Kidney tubule cell (primary cell): ENCODE measurements around the gene NUB1.

ENCODE experiments used
- DNase-seq: peaks from one replicate; pipeline ENCODE4 v3.0.0-alpha.2; 2018; ENCODE audit warnings: low spot score

The NUB1 gene

DNA sequence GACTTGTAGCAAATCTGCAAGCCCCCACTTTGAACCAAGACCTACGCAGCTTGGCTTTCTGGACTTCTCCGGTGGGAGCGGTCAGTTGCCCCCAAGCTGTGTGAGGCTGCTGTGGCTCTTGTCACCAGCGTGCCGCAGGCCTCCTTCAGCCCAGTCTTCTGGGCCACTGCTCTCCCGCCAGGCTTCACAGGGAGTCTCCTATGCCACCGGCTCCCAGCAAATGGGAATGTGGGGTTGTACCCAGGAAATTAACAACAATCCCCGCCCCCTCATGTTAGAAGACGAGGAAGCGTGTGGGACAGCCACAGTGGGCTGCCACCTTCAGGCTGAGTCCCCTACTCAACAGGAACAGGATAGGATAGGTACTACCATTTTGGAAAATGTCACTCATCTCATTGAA, 64.0 kb downstream of the NUB1 start:
- DNase-seq, result no peak

DNA sequence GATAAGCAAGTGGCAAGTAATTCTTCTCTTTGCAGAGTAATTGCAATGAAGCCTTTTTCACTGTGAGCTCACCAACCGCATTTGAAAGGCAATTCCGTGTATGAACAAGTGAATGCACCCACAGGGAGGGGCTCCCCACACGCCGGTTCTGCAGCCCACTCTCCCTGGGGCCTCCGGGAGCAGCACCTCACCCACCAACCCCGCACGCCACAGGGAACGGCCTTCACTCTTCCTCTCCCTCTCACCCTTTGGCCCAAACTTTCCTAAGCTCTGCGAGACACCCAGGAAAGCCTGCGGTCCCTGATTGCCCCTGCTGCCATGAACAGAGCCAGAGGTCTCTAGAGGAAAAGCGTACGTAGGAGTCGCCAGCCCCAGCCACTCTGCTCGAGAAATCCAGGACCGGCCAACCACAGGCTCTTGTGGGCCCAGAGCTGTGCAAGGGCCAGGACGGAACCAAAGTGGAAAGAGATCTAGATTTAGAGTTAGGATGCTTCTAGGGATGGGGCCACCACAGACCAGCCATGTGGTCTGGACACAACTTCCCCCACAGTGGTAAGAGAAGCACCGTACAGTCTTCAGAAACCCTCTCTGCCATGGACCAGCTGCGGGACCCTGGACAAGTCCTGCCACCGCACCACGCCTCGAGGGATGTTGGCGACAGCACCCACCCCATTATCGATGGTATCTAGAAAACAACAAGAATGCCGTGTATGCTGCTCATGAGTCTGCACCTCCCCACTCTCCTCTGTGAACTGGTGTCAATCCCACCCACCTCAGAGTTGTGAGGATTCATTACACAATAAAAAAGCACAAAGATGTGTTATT, 64.7 kb downstream of the NUB1 start:
- no peak for DNase-seq

DNA sequence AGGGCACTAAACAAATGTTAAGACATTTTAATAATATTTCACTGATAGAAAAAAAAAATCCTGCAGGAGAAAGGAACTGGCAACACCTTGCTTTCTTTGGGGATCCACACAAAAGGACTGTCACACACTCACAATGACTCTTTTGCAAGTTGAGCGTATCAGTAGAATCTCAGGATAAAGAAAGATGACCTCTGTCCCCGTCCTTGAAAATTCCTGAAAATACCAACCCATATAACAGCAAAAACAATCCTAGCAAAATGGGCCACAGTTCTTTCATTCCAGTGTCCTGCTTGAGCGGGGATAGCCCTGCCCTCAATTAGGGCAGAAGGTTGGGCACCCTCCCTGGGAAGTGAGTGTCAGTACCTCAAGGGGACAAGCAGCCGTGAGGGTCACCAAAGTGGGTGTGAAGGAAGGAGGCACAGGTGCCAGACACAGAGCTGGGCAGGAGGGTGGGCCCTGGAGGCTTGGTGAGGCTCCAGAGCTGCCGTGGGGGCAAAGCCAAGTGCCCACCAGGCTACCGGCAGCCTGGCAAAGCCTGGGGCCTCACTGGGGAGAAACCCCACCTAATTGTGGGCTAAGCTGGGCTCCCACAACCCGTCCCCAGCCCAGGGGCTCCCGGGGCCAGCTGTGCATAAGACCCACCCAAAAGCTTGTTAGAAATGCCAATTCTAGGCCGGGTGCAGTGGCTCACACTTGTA, 65.4 kb downstream of the NUB1 start:
- no peak for DNase-seq

DNA sequence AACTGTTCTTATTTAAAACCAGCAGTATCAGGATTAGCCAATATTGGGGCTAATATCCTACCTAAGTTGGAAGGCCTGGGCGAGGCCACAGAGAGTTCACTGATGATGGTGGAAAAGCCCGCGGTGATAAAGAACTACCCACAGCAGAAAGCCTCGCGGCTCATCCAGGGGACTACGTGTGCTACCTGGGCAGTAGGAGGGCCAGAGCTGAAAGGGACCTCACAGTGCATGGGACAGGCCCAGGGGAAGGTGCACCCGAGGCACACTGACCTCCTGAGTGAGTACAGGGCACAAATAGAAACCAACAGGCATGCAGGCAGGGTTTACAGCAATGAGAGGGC, 66.9 kb downstream of the NUB1 start:
- no peak for DNase-seq

DNA sequence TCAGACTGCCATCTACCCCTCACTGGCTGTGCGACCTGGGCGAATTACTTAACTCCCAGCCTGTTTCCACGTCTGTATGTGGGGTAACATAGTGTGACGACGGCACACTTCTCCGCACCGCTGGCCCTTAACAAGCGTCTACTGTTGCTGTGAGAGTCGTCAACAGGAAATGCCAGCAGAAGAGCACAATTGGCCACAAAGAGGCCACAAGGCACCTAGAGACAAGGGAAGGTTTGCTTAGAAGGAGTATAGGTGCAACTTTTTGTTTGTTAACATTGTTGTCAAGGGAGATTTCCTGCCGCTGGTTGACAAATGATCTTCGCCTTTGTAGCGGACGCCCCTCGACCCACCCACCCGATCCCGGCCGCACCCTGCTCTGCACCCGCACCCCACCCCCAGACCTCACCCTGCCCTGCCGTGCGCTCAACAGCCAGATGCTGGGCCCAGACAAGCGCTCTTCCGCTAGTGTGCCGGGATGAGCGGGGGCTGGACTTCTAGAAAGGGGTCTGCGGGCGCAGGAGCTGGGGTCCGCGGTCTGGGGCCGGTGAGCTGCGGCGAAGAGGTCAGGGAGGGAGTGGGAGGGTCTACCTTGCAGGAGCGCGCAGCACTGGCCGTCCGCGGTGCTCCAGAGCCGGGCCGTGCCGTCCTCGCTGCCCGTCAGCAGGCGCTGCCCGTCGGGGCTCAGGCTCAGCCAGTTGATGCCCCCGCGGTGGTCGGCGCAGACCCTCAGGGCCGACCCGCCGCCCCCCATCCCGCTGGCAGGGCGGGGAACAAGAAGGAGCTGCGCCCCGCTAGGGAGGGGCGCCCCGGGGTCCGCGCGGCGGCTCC, 67.4 kb downstream of the NUB1 start:
- DNase-seq, result peak; percentile 75

DNA sequence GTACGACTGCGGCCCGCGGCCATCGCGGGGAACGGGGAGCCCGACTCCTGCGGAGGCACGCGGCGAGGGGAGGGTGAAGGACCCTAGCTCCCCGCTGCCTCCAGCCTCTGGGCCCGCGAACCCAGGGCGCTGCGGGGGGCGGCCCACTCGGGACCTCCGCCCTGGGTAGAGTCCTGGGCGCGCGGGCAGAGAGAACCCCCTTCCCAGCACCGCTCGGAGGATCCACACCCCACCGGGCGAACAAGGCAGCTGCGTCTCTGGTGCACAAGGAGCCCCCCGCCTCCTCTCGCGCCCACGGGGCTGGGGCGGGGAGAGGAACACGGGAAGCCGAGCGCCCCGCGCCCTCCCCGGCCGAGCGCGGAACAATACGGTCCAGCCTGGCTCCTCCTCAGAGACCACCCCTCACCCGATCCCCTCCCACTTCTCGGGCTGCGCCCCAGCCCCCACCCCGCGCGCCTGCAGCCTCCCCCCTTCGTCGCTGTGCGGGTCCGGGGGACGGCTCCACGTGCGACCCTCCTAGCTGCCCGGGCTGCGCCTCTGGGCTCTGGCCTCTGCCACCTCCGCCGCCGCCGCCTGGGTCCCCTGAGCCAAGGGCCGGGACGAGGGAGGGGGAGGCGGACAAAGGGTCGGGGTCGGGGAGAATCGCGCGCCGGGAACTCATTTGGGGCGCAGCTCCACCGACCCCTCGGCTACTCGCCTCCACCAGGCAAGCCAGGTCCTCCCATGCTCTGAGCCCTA, 68.2 kb downstream of the NUB1 start, which contains the start of gene WDR86:
Gene WDR86, minus strand, starts transcription at position 372 of the 738 bp plus-strand sequence. CDS start 449 bp downstream, outside the sequence.
- no peak for DNase-seq

DNA sequence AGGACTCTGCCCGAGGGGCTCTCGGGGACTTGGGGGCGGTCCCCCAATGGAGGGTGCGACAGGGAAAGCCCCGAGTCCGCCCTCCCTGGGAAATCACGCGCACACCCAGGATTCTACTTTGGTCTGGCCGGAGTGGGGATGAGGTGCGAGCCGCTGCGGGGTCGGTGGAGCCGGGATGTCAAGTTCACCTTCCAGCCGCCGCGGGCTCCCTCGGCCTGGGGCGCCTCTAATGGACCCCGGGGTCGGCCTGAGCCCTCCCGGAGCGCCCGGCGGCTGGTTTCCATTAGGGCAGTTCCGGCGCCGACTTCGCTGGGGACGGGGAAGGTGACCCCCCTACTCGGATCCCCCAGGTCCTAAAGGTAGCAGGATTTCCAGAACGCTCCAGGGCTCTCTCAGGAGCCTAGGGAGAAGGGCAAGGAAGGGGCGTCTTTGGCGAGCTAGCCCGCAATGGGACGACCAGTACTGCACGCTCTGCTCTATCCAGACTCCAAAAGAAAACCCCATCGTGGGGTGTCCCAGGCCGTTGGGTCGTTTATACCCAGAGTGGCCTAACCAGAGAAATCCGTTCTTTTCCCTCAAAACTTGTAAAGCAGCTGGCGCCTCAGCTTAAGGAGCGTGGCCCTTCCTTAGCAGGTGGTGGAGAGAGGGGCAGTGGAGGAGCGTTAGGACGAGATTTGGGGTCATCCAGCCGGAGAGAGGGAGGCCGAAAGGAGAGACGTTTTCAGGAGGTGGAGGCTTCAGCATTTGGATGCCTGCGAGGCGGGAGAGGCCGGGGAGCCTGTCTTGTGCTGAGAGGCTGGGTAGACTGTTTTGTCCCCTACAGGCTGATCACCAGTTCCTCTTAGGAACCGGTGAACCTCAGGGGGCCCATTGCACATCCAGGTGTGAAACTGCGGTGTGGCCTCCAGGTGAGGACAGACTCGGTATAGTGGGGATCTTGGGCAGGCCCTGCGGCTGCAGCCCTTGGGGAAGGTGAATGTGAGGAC, 69.1 kb downstream of the NUB1 start:
- DNase-seq, result no peak

DNA sequence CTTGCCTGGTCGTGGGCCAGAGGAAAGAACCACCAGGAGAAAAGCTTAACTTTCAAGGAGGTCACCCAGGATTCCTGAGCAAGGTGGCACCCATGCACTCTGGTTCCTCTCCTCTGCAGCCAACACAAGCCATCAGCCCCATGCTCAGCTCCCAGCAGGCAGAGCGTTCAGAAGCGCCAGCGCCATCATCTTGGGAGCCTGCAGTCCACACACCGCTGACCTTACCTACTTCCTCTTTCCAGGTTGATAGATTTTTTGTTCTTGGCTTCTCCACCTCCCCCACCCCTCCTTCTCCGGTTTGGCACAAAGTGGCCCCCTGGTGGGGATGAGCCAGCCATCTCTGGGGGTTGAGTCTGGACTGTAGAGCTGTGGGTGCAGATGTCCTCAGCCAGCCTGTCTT, 69.9 kb downstream of the NUB1 start:
- peak; percentile 9 for DNase-seq

DNA sequence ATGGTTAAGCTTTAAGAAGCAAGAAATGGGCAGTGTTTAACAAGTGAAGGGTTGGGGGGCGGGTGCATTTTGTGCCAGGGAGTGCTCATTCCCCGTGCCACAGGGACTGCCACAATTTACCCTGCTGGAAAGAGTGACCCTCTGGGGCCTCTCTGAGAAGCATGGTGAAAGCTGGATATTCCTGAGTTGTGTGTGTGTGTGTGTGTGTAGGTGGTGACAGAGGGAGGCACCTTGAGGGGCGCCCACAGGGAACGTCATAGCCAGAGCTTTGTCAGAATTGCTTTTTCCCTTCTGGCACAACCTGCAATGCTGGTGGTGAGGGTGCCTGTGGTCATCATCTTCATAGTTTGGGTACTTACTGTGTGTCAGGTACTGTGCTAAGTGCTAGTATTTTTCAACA, 70.7 kb downstream of the NUB1 start:
- DNase-seq, result no peak

DNA sequence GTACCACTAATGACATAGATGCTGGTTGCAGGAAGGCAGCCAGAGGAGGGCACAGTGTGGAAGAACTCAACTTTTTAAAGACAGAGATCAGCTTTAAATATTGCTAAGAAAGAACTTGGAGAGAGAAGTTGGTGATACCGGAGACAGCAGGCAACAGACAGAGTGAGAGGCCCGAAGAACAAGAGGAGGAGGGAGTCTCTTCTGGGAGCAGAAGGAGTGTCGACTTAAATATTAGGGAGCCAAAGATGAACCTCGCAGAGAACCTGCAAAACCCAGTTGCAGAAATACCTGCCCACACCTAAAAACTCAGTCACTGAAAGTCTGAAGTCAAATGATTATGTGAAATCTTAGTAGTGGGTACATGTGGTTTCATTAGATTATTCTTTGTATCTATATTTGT, 71.6 kb downstream of the NUB1 start:
- DNase-seq, result no peak

DNA sequence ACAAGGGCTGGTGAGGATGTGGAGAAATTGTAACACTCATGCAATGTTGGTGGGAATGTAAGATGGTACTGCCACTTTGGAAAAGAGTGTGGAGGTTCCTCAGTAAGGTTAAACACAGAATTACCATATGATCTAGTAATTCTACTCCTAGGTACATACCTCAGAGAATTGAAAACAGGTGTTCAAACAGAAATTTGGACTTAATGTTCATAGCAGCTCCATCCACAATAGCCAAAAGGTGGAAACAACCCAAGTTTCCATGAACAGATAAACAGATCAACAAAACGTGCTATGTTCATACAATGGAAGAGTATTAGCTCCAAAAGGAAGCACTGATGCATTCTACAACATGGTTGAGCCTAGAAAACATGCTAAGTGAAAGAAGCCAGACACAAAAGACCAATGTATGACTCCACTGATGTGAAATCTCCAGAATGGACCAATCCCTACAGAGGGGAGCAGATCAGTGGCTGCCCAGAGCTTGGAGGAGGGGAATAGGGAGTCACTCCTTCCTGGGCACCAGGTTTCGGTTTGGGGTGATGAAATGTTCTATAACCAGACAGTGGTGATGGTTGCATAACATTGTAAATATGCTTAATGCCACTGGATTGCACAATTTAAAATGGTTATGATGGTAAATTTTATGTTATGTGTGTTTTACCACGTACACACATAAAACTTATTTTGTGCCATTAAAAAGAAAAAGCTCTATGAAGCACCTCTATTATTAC, 73.9 kb downstream of the NUB1 start:
- DNase-seq, result no peak

DNA sequence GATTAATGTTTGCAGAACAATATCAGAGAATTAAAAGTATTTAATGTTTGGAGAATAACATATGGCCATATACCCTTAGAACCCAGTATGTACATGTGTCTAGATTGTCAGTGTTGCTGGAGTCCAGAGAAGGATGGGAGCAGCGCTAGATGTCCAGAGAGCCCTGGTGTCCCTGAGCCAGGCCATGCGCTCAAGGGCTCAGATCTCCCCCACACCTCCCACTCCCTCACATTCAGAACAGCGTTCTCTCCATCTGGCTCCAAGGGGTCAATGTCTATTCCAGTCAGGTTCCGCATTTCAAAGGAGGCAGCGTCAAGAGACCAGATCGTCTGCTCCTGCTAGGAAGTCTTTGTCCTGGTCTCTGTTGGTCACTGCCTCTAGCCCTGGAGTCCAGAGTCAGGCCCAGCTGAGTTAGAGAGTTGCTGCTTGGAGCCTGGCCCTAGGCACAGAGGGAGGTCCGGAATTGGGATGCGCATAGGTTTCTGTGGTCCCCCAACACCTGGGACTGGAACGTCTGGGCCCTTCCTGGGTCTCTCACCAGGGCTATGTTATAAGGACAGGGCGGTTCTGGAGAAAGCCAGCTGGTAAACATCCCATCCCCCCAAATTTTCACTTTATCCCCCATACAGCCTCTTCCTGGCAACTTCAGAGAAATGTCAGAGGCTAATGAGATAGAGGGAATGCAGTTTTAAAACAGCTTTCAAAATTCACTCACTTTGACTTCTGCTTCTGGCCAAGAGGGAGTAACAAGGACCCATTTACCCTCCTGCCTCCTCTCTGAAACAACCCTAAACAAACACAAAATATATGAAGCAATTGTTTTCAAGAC, 74.7 kb downstream of the NUB1 start:
- no peak for DNase-seq

DNA sequence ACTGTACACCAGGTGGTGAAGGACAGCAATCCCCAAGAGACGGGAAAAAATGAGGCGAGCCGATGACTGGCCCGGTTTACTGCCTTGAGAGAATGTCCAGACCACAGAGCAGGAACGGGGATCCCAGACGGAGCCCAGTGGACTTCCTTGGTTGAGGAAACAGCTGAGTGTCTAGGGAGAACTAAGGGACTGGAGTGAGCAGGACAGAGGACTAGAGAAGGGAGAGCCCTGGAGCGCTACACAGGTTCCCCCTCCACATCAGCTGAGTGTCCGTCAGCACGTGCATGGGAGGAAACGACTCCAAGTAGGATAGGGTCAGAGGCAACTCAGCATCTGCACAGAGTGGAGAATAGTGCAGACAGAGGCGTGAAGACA, 75.3 kb downstream of the NUB1 start:
- no peak for DNase-seq

DNA sequence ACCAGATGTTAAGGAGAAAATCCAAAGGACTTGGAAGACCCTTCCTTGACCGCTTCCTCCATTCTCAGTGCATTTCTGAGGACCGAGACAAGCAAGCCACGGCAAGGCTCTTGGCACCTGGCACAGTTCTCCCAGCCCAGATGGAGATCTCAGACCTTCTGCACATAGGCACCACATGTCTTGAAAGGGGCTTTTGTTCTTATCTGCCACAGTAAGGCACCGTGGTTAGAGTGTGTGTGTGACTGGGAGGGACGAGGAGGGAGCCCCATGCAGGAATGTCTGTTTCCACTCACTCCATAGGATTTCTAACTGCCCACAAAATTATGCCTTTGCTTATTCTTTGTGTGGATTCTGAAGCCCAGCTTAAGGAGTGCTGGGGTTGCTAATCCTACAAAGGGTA, 78.5 kb downstream of the NUB1 start:
- no peak for DNase-seq

DNA sequence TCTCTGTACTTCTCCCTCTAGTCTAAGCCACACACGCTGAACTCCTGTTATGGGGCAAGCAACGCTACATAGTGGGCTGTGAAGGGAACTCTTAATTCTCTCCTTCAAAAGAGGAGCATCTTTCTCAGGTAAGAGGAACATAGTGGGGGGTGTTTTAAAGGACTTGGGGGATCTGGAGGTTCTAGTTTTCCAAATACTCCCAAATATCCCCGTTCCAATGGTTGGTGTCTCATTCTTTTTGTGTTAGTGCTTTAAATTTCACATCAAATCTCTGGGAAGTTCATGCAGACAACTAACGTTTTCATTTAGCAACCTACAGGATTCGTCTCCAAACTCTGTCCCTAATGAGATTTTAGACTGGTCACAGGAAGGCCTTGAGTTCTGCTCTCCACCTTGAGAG, 80.6 kb downstream of the NUB1 start:
- DNase-seq, result no peak

DNA sequence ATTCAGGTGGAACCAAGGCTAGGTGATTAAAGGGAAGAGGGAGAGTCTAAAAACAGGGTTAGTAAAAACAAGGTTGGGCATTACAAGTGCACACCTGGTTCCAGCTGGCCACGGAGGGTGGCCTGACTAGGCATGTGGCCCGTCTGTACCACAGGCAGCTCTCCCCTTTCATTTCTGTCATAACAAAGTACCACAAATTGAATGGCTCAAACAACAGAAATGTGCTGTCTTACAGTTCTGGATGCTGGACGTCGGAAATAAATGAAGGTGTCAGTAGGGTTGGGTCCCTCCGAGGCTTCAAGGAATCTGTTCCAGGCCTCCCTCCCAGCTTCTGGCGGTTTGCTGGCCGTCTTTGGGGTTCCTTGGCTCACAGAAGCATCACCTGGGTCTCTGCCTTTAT, 81.6 kb downstream of the NUB1 start:
- no peak for DNase-seq

DNA sequence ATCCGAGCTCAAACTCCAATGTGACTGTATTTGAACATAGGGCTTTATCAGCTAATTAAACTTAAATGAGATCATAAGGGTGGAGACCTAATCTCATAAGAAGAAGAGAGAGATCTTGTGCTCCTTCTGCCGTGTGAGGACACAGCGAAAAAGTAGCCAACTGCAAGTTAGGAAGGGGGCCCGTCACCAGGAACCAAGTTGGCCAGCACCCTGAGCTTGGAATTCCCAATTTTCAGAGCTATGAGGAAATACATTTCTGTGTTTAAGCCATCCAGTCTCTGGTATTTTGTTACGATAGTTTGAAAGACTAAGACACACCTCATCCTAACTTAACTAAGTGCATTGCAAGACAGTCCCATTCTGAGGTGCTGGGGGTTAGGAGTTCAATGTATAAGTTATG, 82.3 kb downstream of the NUB1 start:
- DNase-seq, result no peak

DNA sequence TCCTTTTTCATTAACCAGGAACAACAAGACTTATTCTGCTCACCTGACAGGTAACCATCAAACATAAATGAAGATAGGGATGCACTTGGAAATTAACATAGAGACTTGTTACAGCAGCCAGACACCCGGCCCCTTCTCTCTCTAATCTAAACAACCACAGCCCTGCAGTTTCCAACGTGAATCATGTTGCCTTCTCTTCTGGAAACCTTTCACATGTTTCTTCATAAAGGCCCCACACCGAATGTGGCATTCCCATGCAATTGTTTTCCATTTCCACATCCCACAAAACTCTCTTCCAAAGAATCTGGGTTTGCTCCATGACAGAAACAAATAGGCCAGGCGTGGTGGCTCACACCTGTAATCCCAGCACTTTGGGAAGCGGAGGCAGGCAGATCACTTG, 83.2 kb downstream of the NUB1 start:
- no peak for DNase-seq

DNA sequence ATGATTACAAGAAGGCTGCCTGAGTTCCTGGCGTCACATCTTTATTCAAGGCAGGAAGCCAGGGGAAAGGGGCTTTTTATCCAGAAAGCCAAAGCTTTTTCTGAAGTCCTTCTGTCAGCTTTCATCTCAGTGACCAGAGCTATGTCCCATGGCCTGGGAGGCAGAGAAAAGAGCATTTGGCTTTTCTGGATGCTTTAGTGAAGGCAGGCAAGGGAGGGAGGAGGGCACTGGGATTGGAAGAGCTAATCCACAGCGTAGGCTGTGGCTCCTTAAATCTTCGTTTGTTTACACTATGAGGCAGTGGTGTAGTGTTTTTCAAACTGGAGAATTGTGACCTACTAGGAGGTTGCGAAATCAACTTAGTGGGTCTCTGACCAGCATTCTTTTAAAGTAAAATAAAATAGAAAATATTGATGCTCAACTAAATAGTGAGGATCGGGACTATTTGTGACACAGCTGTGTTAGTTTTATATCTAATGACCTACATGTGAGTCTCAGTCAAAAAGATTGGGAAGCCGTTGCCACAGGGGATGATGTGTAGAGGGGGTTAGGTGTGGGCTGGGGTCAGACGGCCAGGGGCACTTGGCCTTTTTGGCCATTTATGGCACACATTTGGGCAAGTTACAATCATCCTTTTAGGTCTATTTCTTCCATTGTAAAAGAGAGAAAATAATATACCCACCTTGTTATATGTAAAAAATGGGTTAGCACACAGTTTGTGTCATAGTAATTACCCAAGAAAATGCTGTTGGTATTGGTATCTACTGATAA, 84.2 kb downstream of the NUB1 start:
- DNase-seq, result no peak
